ENCODE data around the gene CCDC124. TPM values are rescaled to one million over a fixed set of nuclear protein-coding genes. Genes with fewer than 3 reads are reported as not detected.

The CCDC124 gene, protein sequence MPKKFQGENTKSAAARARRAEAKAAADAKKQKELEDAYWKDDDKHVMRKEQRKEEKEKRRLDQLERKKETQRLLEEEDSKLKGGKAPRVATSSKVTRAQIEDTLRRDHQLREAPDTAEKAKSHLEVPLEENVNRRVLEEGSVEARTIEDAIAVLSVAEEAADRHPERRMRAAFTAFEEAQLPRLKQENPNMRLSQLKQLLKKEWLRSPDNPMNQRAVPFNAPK
- 93.5 to 115 TPM (median 107 TPM) in 5 replicates for total RNA-seq (2022; extraction: Qiagen RNA extraction)

DNA sequence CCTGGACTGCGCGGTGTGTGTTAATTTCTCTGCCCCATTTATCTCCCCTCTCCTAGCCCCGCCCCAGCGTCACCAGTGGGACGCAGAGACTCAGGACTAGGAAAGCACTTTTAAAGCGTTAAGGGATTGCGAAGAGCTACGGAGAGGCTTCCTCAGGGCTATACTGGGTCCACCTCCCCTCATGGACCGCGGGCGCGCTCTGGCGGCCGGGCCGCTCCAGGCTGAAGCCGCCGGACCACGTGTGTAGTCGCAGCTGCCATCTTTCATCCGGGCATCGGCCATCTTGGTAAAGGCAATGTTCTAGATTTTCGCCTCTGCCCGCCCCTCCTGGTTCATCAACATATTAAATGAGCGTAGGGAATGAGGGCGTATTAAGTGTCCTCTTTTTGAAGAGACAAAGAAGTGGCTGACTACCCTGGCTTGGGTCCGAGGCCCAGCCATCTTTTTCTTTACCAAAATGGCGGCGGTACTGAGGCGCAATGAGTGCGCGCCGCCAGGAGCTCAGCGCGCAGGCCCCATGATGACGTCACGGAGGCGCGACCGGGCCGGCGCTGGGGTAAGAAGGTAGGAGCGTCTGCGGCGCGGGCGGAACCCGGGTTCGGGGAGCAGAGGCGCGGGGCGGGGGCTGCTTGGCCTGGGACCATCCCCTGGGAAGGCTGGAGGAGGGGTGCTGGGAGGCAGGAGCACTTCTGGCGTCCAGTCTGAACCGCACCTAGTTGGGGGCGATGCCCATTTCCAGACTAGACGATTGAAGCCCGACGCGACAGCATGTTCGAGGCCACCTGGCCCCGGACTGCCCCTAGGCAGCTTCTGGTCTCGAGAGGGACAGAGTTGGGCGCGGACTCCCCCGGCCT is at the start of gene CCDC124:
Gene CCDC124 (plus strand): TSS at position 531 of the 854 bp plus-strand sequence. CDS start 3,406 bp downstream, outside the sequence.

DNA sequence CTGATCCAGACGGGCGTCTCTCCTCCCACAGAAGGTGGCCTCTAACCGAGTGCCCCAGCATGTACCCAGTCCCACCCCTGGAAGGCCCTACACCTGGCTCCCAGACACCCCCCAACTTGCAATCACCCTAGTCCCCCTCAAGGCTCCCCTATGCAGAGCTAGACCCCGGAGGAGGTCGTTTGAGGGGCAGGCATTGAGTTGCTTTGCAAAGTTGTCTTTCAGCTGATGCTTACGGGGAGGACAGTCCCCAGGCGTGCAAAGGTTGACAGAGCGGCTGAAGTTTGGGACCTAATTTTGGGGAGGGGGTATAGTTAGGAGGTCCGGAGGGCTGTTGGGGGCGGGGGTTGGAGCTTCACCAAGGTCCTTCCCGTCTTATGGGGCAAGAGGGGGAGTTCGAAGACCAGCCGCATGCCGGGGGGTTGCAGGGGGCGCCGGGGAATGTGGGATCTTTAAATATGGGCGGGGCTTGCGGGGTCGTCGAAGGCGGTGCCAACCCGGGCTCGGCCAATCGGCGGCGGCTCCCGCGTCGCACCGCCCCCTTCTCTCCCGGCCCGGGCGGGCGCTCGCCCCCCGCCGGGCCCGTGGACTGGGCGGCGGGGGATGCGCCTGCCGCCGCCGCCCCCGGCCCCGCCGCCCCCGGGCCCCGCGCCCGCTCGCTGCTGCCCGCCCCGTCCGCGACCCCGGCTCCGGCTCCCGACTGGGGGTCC is 33.9 kb downstream of the CCDC124 start, which contains the start of gene KCNN1:
Gene KCNN1 (plus strand): TSS at position 558 of the 707 bp plus-strand sequence. CDS start 6,782 bp downstream, outside the sequence.

Other genes starting within 250 kb of the CCDC124 start
- 1.3 to 2.2 TPM (median 1.9 TPM) in 5 replicates for gene UNC13A, start 244.7 kb upstream of the CCDC124 start, total RNA-seq (2022; extraction: Qiagen RNA extraction)
- gene MAP1S, start 213.5 kb upstream of the CCDC124 start, total RNA-seq (2022; extraction: Qiagen RNA extraction), result 30.1 to 38.2 TPM (median 33.6 TPM) in 5 replicates
- 19.2 to 21.5 TPM (median 20.2 TPM) in 5 replicates for gene FCHO1, start 181.5 kb upstream of the CCDC124 start, total RNA-seq (2022; extraction: Qiagen RNA extraction)
- 3.6 to 4.8 TPM (median 4.5 TPM) in 5 replicates for gene B3GNT3, start 137.9 kb upstream of the CCDC124 start, total RNA-seq (2022; extraction: Qiagen RNA extraction)
- 0.30 to 0.66 TPM (median 0.39 TPM) in 5 replicates for gene INSL3, start 111.5 kb upstream of the CCDC124 start, total RNA-seq (2022; extraction: Qiagen RNA extraction)
- 0.22 to 0.43 TPM (median 0.30 TPM) in 5 replicates for gene JAK3, start 85.0 kb upstream of the CCDC124 start, total RNA-seq (2022; extraction: Qiagen RNA extraction)
- gene RPL18A, start 73.1 kb upstream of the CCDC124 start, total RNA-seq (2022; extraction: Qiagen RNA extraction), result 1,856 to 2,367 TPM (median 2,192 TPM) in 5 replicates
- gene SLC5A5, start 61.1 kb upstream of the CCDC124 start, total RNA-seq (2022; extraction: Qiagen RNA extraction), result 0.07 to 0.17 TPM (median 0.13 TPM) in 5 replicates
- gene KCNN1, start 34.1 kb downstream of the CCDC124 start, total RNA-seq (2022; extraction: Qiagen RNA extraction), result 0.35 to 1.0 TPM (median 0.69 TPM) in 5 replicates
- 22.1 to 31.5 TPM (median 29.4 TPM) in 5 replicates for gene ARRDC2, start 75.2 kb downstream of the CCDC124 start, total RNA-seq (2022; extraction: Qiagen RNA extraction)
- not detected in 5 replicates for gene IL12RB1, start 153.9 kb downstream of the CCDC124 start, total RNA-seq (2022; extraction: Qiagen RNA extraction)
- gene MAST3, start 164.8 kb downstream of the CCDC124 start, total RNA-seq (2022; extraction: Qiagen RNA extraction), result 1.7 to 2.6 TPM (median 2.3 TPM) in 5 replicates
- 2.1 to 11.0 TPM (median 10.3 TPM) in 5 replicates for gene PIK3R2, start 220.1 kb downstream of the CCDC124 start, total RNA-seq (2022; extraction: Qiagen RNA extraction)
- gene IFI30, start 240.8 kb downstream of the CCDC124 start, total RNA-seq (2022; extraction: Qiagen RNA extraction), result 12.6 to 24.1 TPM (median 14.9 TPM) in 5 replicates